K562 (cell line): ENCODE data around the gene CHM. TPM values are rescaled to one million over a fixed set of nuclear protein-coding genes. Genes with fewer than 3 reads are reported as not detected.

Experiments
- ADNP ChIP-seq: fragments of 200-800 bp; sonication (Bioruptor generic); IDR thresholded peaks from 2 replicates; pipeline ENCODE4 v1.6.1; 2016; ENCODE audit warnings: missing genetic modification characterization, missing compliant biosample characterization
- ARID3B ChIP-seq: fragments of 250-450 bp; sonication (Bioruptor Pico); IDR thresholded peaks from 2 replicates; pipeline ENCODE4 v1.4.0; 2020; ENCODE audit warnings: borderline replicate concordance
- CBX5 ChIP-seq: IDR thresholded peaks from 2 replicates; pipeline ENCODE4 v1.6.1; 2014; ENCODE audit warnings: low read depth, borderline replicate concordance
- EGR1 ChIP-seq: fragments of 450-650 bp; conservative IDR thresholded peaks from 2 replicates; pipeline ENCODE4 v1.6.1; 2017; ENCODE audit warnings: mild to moderate bottlenecking
- FOXJ3 ChIP-seq: sonication (generic); formaldehyde crosslinking; IDR thresholded peaks from 2 replicates; pipeline ENCODE4 v1.4.0; 2020; ENCODE audit warnings: mild to moderate bottlenecking, missing genetic modification reagents
- FOXM1 ChIP-seq, 2 experiments: fragments of 450-650 bp in 1 of 2; sonication (generic) in 1 of 2; formaldehyde crosslinking in 1 of 2; IDR thresholded peaks; 2 replicates each; pipeline versions ENCODE4 v1.6.1 to v1.9.0; 2017 to 2022; ENCODE audit warnings: low read depth in 2 of 2, mild to moderate bottlenecking in 2 of 2, missing genetic modification reagents in 1 of 2, moderate library complexity in 1 of 2
- MBD2 ChIP-seq: sonication (generic); IDR thresholded peaks from 2 replicates; pipeline ENCODE4 v1.6.1; 2016; ENCODE audit warnings: low read depth, borderline replicate concordance
- NEUROD1 ChIP-seq: fragments of 150-350 bp; IDR thresholded peaks from 2 replicates; pipeline ENCODE4 v1.6.1; 2014; ENCODE audit warnings: borderline replicate concordance, low read length, low read depth; ENCODE audit not compliant: partially characterized antibody
- STAT6 ChIP-seq: sonication (generic); formaldehyde crosslinking; IDR thresholded peaks from 2 replicates; pipeline ENCODE4 v1.8.1; 2023; ENCODE audit warnings: mild to moderate bottlenecking, missing genetic modification reagents
- YBX1 ChIP-seq: fragments of 450-650 bp; IDR thresholded peaks from 2 replicates; pipeline ENCODE4 v1.7.1; 2016; ENCODE audit warnings: mild to moderate bottlenecking
- ZBTB1 ChIP-seq: sonication (generic); formaldehyde crosslinking; IDR thresholded peaks from 2 replicates; pipeline ENCODE4 v1.8.1; 2023; ENCODE audit warnings: missing genetic modification reagents, low read depth, mild to moderate bottlenecking, borderline replicate concordance
- ZBTB43 ChIP-seq: sonication (generic); formaldehyde crosslinking; IDR thresholded peaks from 2 replicates; pipeline ENCODE4 v1.8.0; 2023; ENCODE audit warnings: mild to moderate bottlenecking, missing genetic modification reagents
- ZBTB49 ChIP-seq: sonication (generic); formaldehyde crosslinking; IDR thresholded peaks from 2 replicates; pipeline ENCODE4 v1.8.0; 2022; ENCODE audit warnings: missing genetic modification reagents, mild to moderate bottlenecking, borderline replicate concordance
- ZNF124 ChIP-seq: sonication (generic); formaldehyde crosslinking; IDR thresholded peaks from 2 replicates; pipeline ENCODE4 v1.8.1; 2022; ENCODE audit warnings: missing genetic modification reagents
- ZNF217 ChIP-seq: sonication (generic); formaldehyde crosslinking; IDR thresholded peaks from 2 replicates; pipeline ENCODE4 v1.8.0; 2022; ENCODE audit warnings: mild to moderate bottlenecking, missing genetic modification reagents
- ZNF282 ChIP-seq: sonication (generic); formaldehyde crosslinking; IDR thresholded peaks from 2 replicates; pipeline ENCODE4 v1.8.1; 2023; ENCODE audit warnings: missing genetic modification reagents
- ZNF398 ChIP-seq: fragments of 250-450 bp; sonication (Bioruptor Pico); IDR thresholded peaks from 2 replicates; pipeline ENCODE4 v1.8.0; 2021; ENCODE audit warnings: moderate library complexity, mild to moderate bottlenecking, inconsistent platforms
- polyA plus RNA-seq, 8 experiments: library from polyadenylated mRNA; depleted of rRNA in 4 of 8; stranded (reverse) in 5 of 8; unstranded in 3 of 8; fragments of >200 nt; fragmentation: Nextera tagmentation in 2 of 8; fragmentation: Illumina TruSeq in 1 of 8; extraction: Ambion mirVana in 2 of 8; extraction: Trizol in 1 of 8; gene quantifications; 2 replicates each; pipeline versions ENCODE4 v1.2.1 to v1.2.3, GENCODE V29; 2011 to 2014; ENCODE audit warnings: inconsistent platforms in 1 of 8, missing spikeins in 1 of 8
- total RNA-seq, 7 experiments: library from RNA; depleted of rRNA in 6 of 7; stranded (reverse); fragments of >200 nt in 6 of 7; fragmentation: Illumina TruSeq in 2 of 7; extraction: Trizol in 2 of 7; gene quantifications; 2 replicates each; pipeline versions ENCODE4 v1.2.1 to v1.2.3, GENCODE V29; 2011 to 2021; ENCODE audit warnings: low replicate concordance in 1 of 7

CHM gene
- total and polyA plus RNA-seq, 9 of the 15 experiments (the other 6 are each of a cell fraction or from before 2014, with no cell fraction given): 2.2 to 9.0 (median 4.6) TPM

- no peak for TF ChIP-seq ADNP (tag)
- no peak for TF ChIP-seq ZBTB43 (CRISPR knock-in tag)
- TF ChIP-seq ZBTB49 (CRISPR knock-in tag): no peak
- peak; percentile 28 for TF ChIP-seq NEUROD1
- TF ChIP-seq FOXJ3 (CRISPR knock-in tag): no peak
- TF ChIP-seq YBX1: no peak
- TF ChIP-seq CBX5: no peak
- 0 out of 2 replicates have a peak, but pooled peaks have one; percentile 11 for TF ChIP-seq EGR1
- TF ChIP-seq FOXM1 (IDR thresholded peaks at IDR 0.05; ENCODE audit: low read depth): no peak
- no peak for TF ChIP-seq FOXM1 (CRISPR knock-in tag; IDR thresholded peaks at IDR 0.05; ENCODE audit: low read depth)
- TF ChIP-seq ZBTB1 (CRISPR knock-in tag): no peak
- TF ChIP-seq ZNF282 (CRISPR knock-in tag): no peak
- no peak for TF ChIP-seq MBD2
- no peak for TF ChIP-seq ARID3B (CRISPR knock-in tag)
- TF ChIP-seq ZNF124 (CRISPR knock-in tag): no peak
- TF ChIP-seq ZNF398: no peak
- TF ChIP-seq ZNF217 (CRISPR knock-in tag): no peak
- TF ChIP-seq STAT6 (CRISPR knock-in tag): no peak
Observed at GRCh38 chrX:86047174-86047935, at the start of gene CHM (continued).
